Smooth muscle cell (in vitro differentiated cells): Measurements from ENCODE around the gene SPATA12. TPM values are rescaled to one million over a fixed set of nuclear protein-coding genes. Genes with fewer than 3 reads are reported as not detected.

ENCODE experiments used
- DNase-seq: peaks from one replicate; lab custom pipeline; 2025; ENCODE audit not compliant: unreplicated experiment; lab: John Stamatoyannopoulos, UW
- H2AFZ ChIP-seq: fragments of 200-600 bp; sonication (generic); 2 replicates; pipeline ENCODE4 v1.6.0; 2016; ENCODE audit warnings: antibody characterized with exemption, low read depth, mild to moderate bottlenecking
- H3F3A ChIP-seq: fragments of 200-600 bp; sonication (generic); 2 replicates; pipeline ENCODE4 v1.6.0; 2017; ENCODE audit warnings: antibody characterized with exemption, low read depth
- H3K27ac ChIP-seq: fragments of 200-600 bp; sonication (generic); 2 replicates; pipeline ENCODE4 v1.5.1; 2016; ENCODE audit warnings: low read depth, mild to moderate bottlenecking
- H3K27me3 ChIP-seq: fragments of 200-600 bp; sonication (generic); 2 replicates; pipeline ENCODE4 v1.6.1; 2016; ENCODE audit warnings: low read depth, mild to moderate bottlenecking
- H3K36me3 ChIP-seq: fragments of 200-600 bp; sonication (generic); 2 replicates; pipeline ENCODE4 v1.5.1; 2016; ENCODE audit warnings: low read depth
- H3K4me1 ChIP-seq: fragments of 200-600 bp; sonication (generic); 2 replicates; pipeline ENCODE4 v1.5.1; 2016; ENCODE audit warnings: low read depth
- H3K4me2 ChIP-seq: fragments of 200-600 bp; sonication (generic); 2 replicates; pipeline ENCODE4 v1.6.0; 2016; ENCODE audit warnings: mild to moderate bottlenecking
- H3K4me3 ChIP-seq: fragments of 200-600 bp; sonication (generic); 2 replicates; pipeline ENCODE4 v1.5.1; 2016; ENCODE audit warnings: mild to moderate bottlenecking
- H3K79me2 ChIP-seq: fragments of 200-600 bp; sonication (generic); 2 replicates; pipeline ENCODE4 v1.6.0; 2016; ENCODE audit warnings: low read depth, mild to moderate bottlenecking
- H3K9ac ChIP-seq: fragments of 200-600 bp; sonication (generic); 2 replicates; pipeline ENCODE4 v1.6.0; 2016; ENCODE audit warnings: low read depth
- H3K9me3 ChIP-seq: fragments of 200-600 bp; sonication (generic); replicated peaks from 2 replicates; pipeline ENCODE4 v1.5.1; 2016; ENCODE audit warnings: low read depth
- H4K20me1 ChIP-seq: fragments of 200-600 bp; sonication (generic); 2 replicates; pipeline ENCODE4 v1.6.0; 2016; ENCODE audit warnings: low read depth
- CTCF ChIP-seq: fragments of 200-600 bp; sonication (generic); IDR thresholded peaks from 2 replicates; pipeline ENCODE4 v1.5.1; 2017; ENCODE audit warnings: borderline replicate concordance, mild to moderate bottlenecking, antibody characterized with exemption; ENCODE audit not compliant: insufficient read depth, poor library complexity, severe bottlenecking
- WGBS: methylation state at CpG from one replicate; pipeline ENCODE4 v1.1.7; 2016; ENCODE audit warnings: low lambda C conversion rate; 5-methylcytosine and 5-hydroxymethylcytosine counted together
- polyA plus RNA-seq: library from polyadenylated mRNA; unstranded; fragments of >200 nt; fragmentation: Nextera tagmentation; extraction: Ambion mirVana; gene quantifications from 2 replicates; pipeline ENCODE4 v1.2.1, GENCODE V29; 2016
- total RNA-seq: library from RNA; depleted of rRNA; stranded (reverse); fragments of >200 nt; gene quantifications from 2 replicates; pipeline ENCODE4 v1.2.3, GENCODE V29; 2014

The SPATA12 gene
- total and polyA plus RNA-seq, 2 experiments from 2014 or later = not detected

- 92% methylated on average over 7 of the region's 7 CpGs for WGBS
- no peak for DNase-seq
- Histone ChIP-seq H3K9ac (no peak overlapping the region), H3K27ac (no peak overlapping the region), H3K9me3 (no peaks in the 10 kb centered on the region), H3F3A (no peaks in the 10 kb centered on the region), H3K4me2 (no peak overlapping the region), H2AFZ (no peak overlapping the region), H3K4me1 (no peaks in the 10 kb centered on the region), H3K36me3 (no peaks in the 10 kb centered on the region), H3K4me3 (no peak overlapping the region), H4K20me1 (no peaks in the 10 kb centered on the region), H3K27me3 (no peaks in the 10 kb centered on the region), H3K79me2 (no peaks in the 10 kb centered on the region)
- no peak for TF ChIP-seq CTCF
Measured at GRCh38 chr3:57046101-57046765, 14.2 kb upstream of the SPATA12 start.

GRCh38 chr3:57048052-57048671, 12.3 kb upstream of the SPATA12 start:
- Histone ChIP-seq H3K4me2 (no peak overlapping the region), H2AFZ (no peak overlapping the region)
- WGBS = 84% methylated on average over 8 of the region's 8 CpGs

GRCh38 chr3:57048728-57049127, 11.7 kb upstream of the SPATA12 start:
- 91% methylated on average over 4 of the region's 4 CpGs for WGBS
- no peak for TF ChIP-seq CTCF

More at GRCh38 chr3:57048052-57048671, 12.3 kb upstream of the SPATA12 start:
- Histone ChIP-seq H3K4me1 (no peaks in the 10 kb centered on the region), H3K9ac (no peak overlapping the region), H3K4me3 (no peak overlapping the region), H4K20me1 (no peaks in the 10 kb centered on the region), H3F3A (no peaks in the 10 kb centered on the region), H3K79me2 (no peaks in the 10 kb centered on the region), H3K27me3 (no peaks in the 10 kb centered on the region), H3K36me3 (no peaks in the 10 kb centered on the region), H3K27ac (no peak overlapping the region), H3K9me3 (no peaks in the 10 kb centered on the region)
- DNase-seq = no peak
- TF ChIP-seq CTCF = no peak

More at GRCh38 chr3:57048728-57049127, 11.7 kb upstream of the SPATA12 start:
- no peak overlapping the region for H3K27ac ChIP-seq
- H3K79me2 ChIP-seq = no peaks in the 10 kb centered on the region
- no peaks in the 10 kb centered on the region for H3K27me3 ChIP-seq
- H3K4me3 ChIP-seq = no peak overlapping the region
- no peaks in the 10 kb centered on the region for H3K36me3 ChIP-seq
- no peak overlapping the region for H2AFZ ChIP-seq
- H4K20me1 ChIP-seq = no peaks in the 10 kb centered on the region
- H3K4me2 ChIP-seq = no peak overlapping the region
- no peak overlapping the region for H3K9ac ChIP-seq
- H3K9me3 ChIP-seq = no peaks in the 10 kb centered on the region
- no peaks in the 10 kb centered on the region for H3K4me1 ChIP-seq
- no peak for DNase-seq
- H3F3A ChIP-seq = no peaks in the 10 kb centered on the region
